HCEC 1CT (cell line): ENCODE measurements around the gene SLC29A1.
A peak's percentile ranks its signal among the peaks of the same experiment; 100 is the strongest.

Source experiments
- DNase-seq: peaks from one replicate; pipeline ENCODE4 v3.0.0-alpha.2; 2017

The SLC29A1 gene

GRCh38 chr6:44256775-44257024 lies 33.3 kb downstream of the SLC29A1 start:
- DNase-seq = no peak

- DNase-seq = peak; percentile 73
Observed at GRCh38 chr6:44257025-44257752, 33.8 kb downstream of the SLC29A1 start, which contains the start of gene SLC35B2. SLC35B2 (minus strand) TSS chr6:44257528; CDS start chr6:44257410, 118 bp downstream.

- no peak for DNase-seq
Observed at GRCh38 chr6:44257753-44258324, 34.4 kb downstream of the SLC29A1 start.

- DNase-seq = no peak
Observed at GRCh38 chr6:44258325-44258863, 35.0 kb downstream of the SLC29A1 start.

GRCh38 chr6:44258921-44259320 lies 35.5 kb downstream of the SLC29A1 start:
- DNase-seq = no peak

GRCh38 chr6:44260011-44260410 lies 36.6 kb downstream of the SLC29A1 start:
- DNase-seq = no peak

- DNase-seq = no peak
Observed at GRCh38 chr6:44260451-44261297, 37.3 kb downstream of the SLC29A1 start.

GRCh38 chr6:44261581-44261980 lies 38.2 kb downstream of the SLC29A1 start:
- no peak for DNase-seq

- no peak for DNase-seq
Observed at GRCh38 chr6:44262467-44263353, 39.3 kb downstream of the SLC29A1 start.

GRCh38 chr6:44263354-44264100 lies 40.1 kb downstream of the SLC29A1 start:
- no peak for DNase-seq

- DNase-seq = no peak
Observed at GRCh38 chr6:44264154-44265006, 41.0 kb downstream of the SLC29A1 start.

- peak; percentile 77 for DNase-seq
Observed at GRCh38 chr6:44265007-44265721, 41.8 kb downstream of the SLC29A1 start, which contains the start of gene NFKBIE. NFKBIE (minus strand) TSS chr6:44265551; CDS start chr6:44265346, 205 bp downstream.

GRCh38 chr6:44265722-44266233 lies 42.4 kb downstream of the SLC29A1 start:
- no peak for DNase-seq

- DNase-seq = no peak
Observed at GRCh38 chr6:44266347-44266746, 43.0 kb downstream of the SLC29A1 start.

GRCh38 chr6:44267252-44267651 lies 43.9 kb downstream of the SLC29A1 start:
- DNase-seq = no peak

- DNase-seq = no peak
Observed at GRCh38 chr6:44268095-44268628, 44.8 kb downstream of the SLC29A1 start.

GRCh38 chr6:44269178-44269920 lies 46.0 kb downstream of the SLC29A1 start:
- no peak for DNase-seq

GRCh38 chr6:44269921-44270525 lies 46.6 kb downstream of the SLC29A1 start, which contains the start of gene TMEM151B:
TMEM151B (plus strand) TSS chr6:44270450; CDS start chr6:44270743, 293 bp downstream.
- no peak for DNase-seq
